C4-2B (cell line): Measurements from ENCODE around the gene CCR8.

Experiments used
- CTCF ChIP-seq: fragments of 450-650 bp; conservative IDR thresholded peaks from 2 replicates; pipeline ENCODE4 v1.5.1; 2017; ENCODE audit warnings: mild to moderate bottlenecking
- ZFX ChIP-seq: fragments of 450-650 bp; IDR thresholded peaks from 2 replicates; pipeline ENCODE4 v1.6.1; 2017

- TF ChIP-seq CTCF (no peak), ZFX (no peak)
These were observed 10.3 kb upstream of the CCR8 start for GRCh38 chr3:39319249-39319648.
